NCI-H128 (cell line): ENCODE measurements around the gene SFRP5.

Experiments used
- DNase-seq: peaks from one replicate; lab custom pipeline; 2025; ENCODE audit not compliant: unreplicated experiment; lab: John Stamatoyannopoulos, UW

SFRP5 gene

GRCh38 chr10:97765201-97765600 is 6.6 kb downstream of the SFRP5 start:
- no peak for DNase-seq

GRCh38 chr10:97764519-97764931 is 7.3 kb downstream of the SFRP5 start:
- DNase-seq, result no peak

GRCh38 chr10:97763947-97764346 is 7.9 kb downstream of the SFRP5 start:
- DNase-seq, result no peak

GRCh38 chr10:97763411-97763810 is 8.4 kb downstream of the SFRP5 start:
- DNase-seq, result no peak

GRCh38 chr10:97762816-97763215 is 9.0 kb downstream of the SFRP5 start:
- no peak for DNase-seq

GRCh38 chr10:97762056-97762455 is 9.7 kb downstream of the SFRP5 start:
- no peak for DNase-seq

- no peak for DNase-seq
Observed at GRCh38 chr10:97761331-97761865, 10.4 kb downstream of the SFRP5 start.

GRCh38 chr10:97760461-97761257 is 11.1 kb downstream of the SFRP5 start:
- DNase-seq, result no peak

- no peak for DNase-seq
Observed at GRCh38 chr10:97759946-97760345, 11.9 kb downstream of the SFRP5 start.

- DNase-seq, result no peak
Observed at GRCh38 chr10:97759158-97759887, 12.5 kb downstream of the SFRP5 start.

- no peak for DNase-seq
Observed at GRCh38 chr10:97757471-97757870, 14.3 kb downstream of the SFRP5 start.

- DNase-seq, result no peak
Observed at GRCh38 chr10:97755718-97756117, 16.1 kb downstream of the SFRP5 start.

GRCh38 chr10:97754726-97755125 is 17.1 kb downstream of the SFRP5 start:
- DNase-seq, result no peak

GRCh38 chr10:97752956-97753355 is 18.8 kb downstream of the SFRP5 start:
- no peak for DNase-seq

- DNase-seq, result no peak
Observed at GRCh38 chr10:97748116-97748515, 23.7 kb downstream of the SFRP5 start.

GRCh38 chr10:97747573-97747972 is 24.2 kb downstream of the SFRP5 start:
- no peak for DNase-seq

- DNase-seq, result no peak
Observed at GRCh38 chr10:97744405-97745035, 27.3 kb downstream of the SFRP5 start.

- no peak for DNase-seq
Observed at GRCh38 chr10:97743169-97743943, 28.4 kb downstream of the SFRP5 start.

GRCh38 chr10:97740613-97741012 is 31.2 kb downstream of the SFRP5 start:
- no peak for DNase-seq

GRCh38 chr10:97738616-97739015 is 33.2 kb downstream of the SFRP5 start:
- DNase-seq, result no peak

- DNase-seq, result no peak
Observed at GRCh38 chr10:97737770-97738265, 34.0 kb downstream of the SFRP5 start.
